NCI-H446 treated with DMSO at 0.1 percent for 48 hours (cell line): ENCODE results near the gene NCAM1.

ENCODE experiments used
- DNase-seq: peaks from one replicate; lab custom pipeline; 2025; lab: John Stamatoyannopoulos, UW

NCAM1 gene

GRCh38 chr11:113085446-113085845 lies 124.2 kb downstream of the NCAM1 start:
- DNase-seq = no peak

- no peak for DNase-seq
These were observed 126.5 kb downstream of the NCAM1 start for GRCh38 chr11:113087706-113088105.

- no peak for DNase-seq
These were observed 129.7 kb downstream of the NCAM1 start for GRCh38 chr11:113090716-113091480.

GRCh38 chr11:113091481-113091780 lies 130.2 kb downstream of the NCAM1 start:
- no peak for DNase-seq

- DNase-seq = no peak
These were observed 135.4 kb downstream of the NCAM1 start for GRCh38 chr11:113096648-113097047.

GRCh38 chr11:113103932-113104690 lies 142.9 kb downstream of the NCAM1 start:
- DNase-seq = no peak

- DNase-seq = no peak
These were observed 143.6 kb downstream of the NCAM1 start for GRCh38 chr11:113104691-113105251.

GRCh38 chr11:113105592-113105991 lies 144.4 kb downstream of the NCAM1 start:
- no peak for DNase-seq

- DNase-seq = peak; percentile 25
These were observed 145.3 kb downstream of the NCAM1 start for GRCh38 chr11:113106507-113106906.

GRCh38 chr11:113110046-113110445 lies 148.8 kb downstream of the NCAM1 start:
- DNase-seq = no peak

- DNase-seq = no peak
These were observed 149.9 kb downstream of the NCAM1 start for GRCh38 chr11:113111156-113111555.

- DNase-seq = no peak
These were observed 151.1 kb downstream of the NCAM1 start for GRCh38 chr11:113112307-113112706.

GRCh38 chr11:113113801-113114704 lies 152.8 kb downstream of the NCAM1 start:
- DNase-seq = peak; percentile 58

- DNase-seq = no peak
These were observed 153.4 kb downstream of the NCAM1 start for GRCh38 chr11:113114705-113115027.

GRCh38 chr11:113118104-113118503 lies 156.9 kb downstream of the NCAM1 start:
- no peak for DNase-seq

GRCh38 chr11:113119074-113119473 lies 157.9 kb downstream of the NCAM1 start:
- no peak for DNase-seq

- DNase-seq = no peak
These were observed 158.9 kb downstream of the NCAM1 start for GRCh38 chr11:113119966-113120736.

- no peak for DNase-seq
These were observed 160.5 kb downstream of the NCAM1 start for GRCh38 chr11:113121746-113122145.

- no peak for DNase-seq
These were observed 162.8 kb downstream of the NCAM1 start for GRCh38 chr11:113124006-113124405.

- no peak for DNase-seq
These were observed 163.4 kb downstream of the NCAM1 start for GRCh38 chr11:113124578-113124977.

GRCh38 chr11:113129261-113129992 lies 168.2 kb downstream of the NCAM1 start:
- no peak for DNase-seq
